ENCODE results near the gene IFFO2. TPM values are rescaled to one million over a fixed set of nuclear protein-coding genes. Genes with fewer than 3 reads are reported as not detected.

The IFFO2 gene
- total and polyA plus RNA-seq, 2 of the 8 experiments (the other 6 are each of a cell fraction or from before 2014, with no cell fraction given), result 6.6 to 10.4 TPM

DNA sequence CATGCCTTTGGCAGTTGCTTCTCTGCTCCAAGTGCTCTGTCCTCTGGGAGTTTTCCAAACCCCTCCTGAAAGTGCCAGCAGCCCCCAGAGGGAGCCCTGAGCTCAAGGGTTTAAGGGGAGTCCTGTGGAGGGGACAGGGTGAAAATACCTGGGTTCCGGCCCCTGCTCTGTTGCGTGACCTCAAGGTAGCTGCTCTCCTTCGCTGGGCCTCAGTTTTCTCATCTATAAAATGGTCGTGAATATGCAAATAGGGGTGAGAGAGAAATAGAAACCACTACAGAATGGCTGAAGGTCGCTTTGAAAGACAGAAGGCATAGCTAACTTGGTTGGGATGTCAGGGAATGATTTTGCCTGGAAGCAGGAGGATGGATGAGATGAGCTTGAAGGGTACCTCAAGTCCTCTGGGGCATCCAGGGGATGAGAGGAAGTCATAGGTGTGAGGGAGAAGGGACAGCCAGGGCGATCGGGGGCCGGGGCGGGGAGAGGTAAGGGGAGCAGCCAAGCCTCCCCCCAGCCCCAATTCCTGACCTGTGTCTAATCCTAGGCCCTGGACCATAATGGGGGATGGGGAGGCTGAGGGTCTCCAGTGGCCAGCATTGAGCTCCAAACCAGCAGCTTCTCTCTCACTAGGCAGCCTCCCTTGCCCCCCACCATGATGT lies 12.4 kb downstream of the IFFO2 start:
- H3K4ac ChIP-seq (replicated peaks; ENCODE audit: insufficient read length, low read depth, low read length), result no peak overlapping the region
- H4K91ac ChIP-seq (replicated peaks; ENCODE audit: insufficient read length, low read length), result no peak overlapping the region
- peaks cover 3% of the 10 kb centered on the region; the same call in 1 of the 2 replicates for H3K79me1 ChIP-seq (ENCODE audit: low read depth, low read length)
- H2BK12ac ChIP-seq (ENCODE audit: low read depth, low read length), result 0 out of 2 replicates have a peak overlapping the region, but pooled peaks have one; percentile 63
- H3K9me3 ChIP-seq (ENCODE audit: insufficient read depth in 2 of 2, low read depth in 1 of 2, low read length in 1 of 2), result no peaks in the 10 kb centered on the region
- CTCF ChIA-PET (ENCODE audit: partially characterized antibody), result interaction anchor here (1.0 to 12.8 kb wide), 9 partner anchors 11 to 65 kb away, joined by 3 to 105 read pairs (median 12); partner anchors contain the start of gene IFFO2
- H3K4me1 ChIP-seq (replicated peaks in 1 of 4; ENCODE audit: control insufficient read depth in 3 of 4, insufficient read depth in 4 of 4, low read length in 3 of 4), result peaks cover 7 to 26% (median 20%) of the 10 kb centered on the region in 4 experiments
- H3K36me3 ChIP-seq (ENCODE audit: control insufficient read depth in 2 of 4, insufficient read depth in 4 of 4, low read length in 3 of 4), result no peaks in the 10 kb centered on the region
- H3K4me2 ChIP-seq (ENCODE audit: insufficient read depth in 1 of 2, low read depth in 2 of 2, low read length in 2 of 2), result no peak overlapping the region
- DNase-seq (ENCODE audit: low read depth in 1 of 2, low spot score in 2 of 2) (no peak), FAIRE-seq (no peak)
- WGBS, 2 experiments (ENCODE audit: extremely low coverage in 1 of 2, insufficient coverage in 1 of 2, insufficient read length in 1 of 2, insufficient replicate concordance in 2 of 2, low coverage in 1 of 2, low lambda C conversion rate in 2 of 2, missing lambda C conversion rate in 1 of 2), result 92% methylated on average over 9 of the region's 9 CpGs; no CpG with 5 or more reads in 1 of the 2 experiments
- H3K79me2 ChIP-seq (ENCODE audit: control insufficient read depth in 1 of 2, insufficient read depth in 2 of 2, low read length in 2 of 2), result no peaks in the 10 kb centered on the region; a peak in 1 of 4 replicates
- no peak overlapping the region for H3K23ac ChIP-seq (ENCODE audit: insufficient read length)
- no peak overlapping the region for H3K14ac ChIP-seq (ENCODE audit: insufficient read length)
- H3K27ac ChIP-seq (ENCODE audit: low read depth, low read length), result no peak overlapping the region
- no peak overlapping the region for H4K8ac ChIP-seq (ENCODE audit: extremely low read depth, insufficient read depth, low read length)
- H4K20me1 ChIP-seq (replicated peaks in 1 of 2; ENCODE audit: control insufficient read depth in 1 of 2, insufficient read depth in 2 of 2, low read length in 2 of 2), result no peaks in the 10 kb centered on the region
- no peak overlapping the region for H4K5ac ChIP-seq (ENCODE audit: insufficient read length, low read depth, low read length)
- H2BK20ac ChIP-seq (ENCODE audit: low read length), result no peak overlapping the region
- no peak overlapping the region for H2BK120ac ChIP-seq (replicated peaks; ENCODE audit: low read depth, low read length)
- no peaks in the 10 kb centered on the region for H3K27me3 ChIP-seq (replicated peaks in 1 of 4; ENCODE audit: control insufficient read depth in 3 of 4, extremely low read depth in 1 of 4, insufficient read depth in 3 of 4, low read length in 3 of 4)
- no peak overlapping the region for H3K4me3 ChIP-seq (ENCODE audit: extremely low read depth in 1 of 4, insufficient read depth in 2 of 4, low read depth in 3 of 4, low read length in 4 of 4)
- H3K18ac ChIP-seq (ENCODE audit: extremely low read depth, low read length), result no peak overlapping the region
- no peak overlapping the region for H2BK5ac ChIP-seq (ENCODE audit: low read depth, low read length)
- H2BK15ac ChIP-seq (ENCODE audit: low read length), result peak overlapping the region; percentile 36; the same call in 1 of the 2 replicates
- H2AK5ac ChIP-seq (ENCODE audit: low read depth, low read length), result no peak overlapping the region; the same call in 1 of the 2 replicates
- no peak overlapping the region for H3K9ac ChIP-seq (replicated peaks in 1 of 4; ENCODE audit: extremely low read depth in 1 of 4, low read depth in 3 of 4, low read length in 3 of 4)
- H3K23me2 ChIP-seq (ENCODE audit: low read depth, low read length), result no peaks in the 10 kb centered on the region
- no peak overlapping the region for H2AFZ ChIP-seq (ENCODE audit: low read length)
- TF ChIP-seq BACH1 (IDR thresholded peaks at IDR 0.05; ENCODE audit: low read length) (no peak), HDAC2 (IDR thresholded peaks at IDR 0.05; ENCODE audit: borderline replicate concordance in 1 of 2, low read depth in 2 of 2, low read length in 2 of 2) (peak in 1 of 2 experiments; percentile 56; a peak in 1 of 4 replicates), RNF2 (IDR thresholded peaks at IDR 0.05; ENCODE audit: borderline replicate concordance, low read depth, low read length, missing control alignments, poor library complexity, severe bottlenecking) (no peak), KDM1A (IDR thresholded peaks at IDR 0.05; ENCODE audit: borderline replicate concordance, low read length) (peak; percentile 89; the same call in 1 of the 2 replicates), PHF8 (conservative IDR thresholded peaks at IDR 0.05; ENCODE audit: low read depth, low read length) (no peak), RAD21 (IDR thresholded peaks at IDR 0.05 in 1 of 2, conservative IDR thresholded peaks at IDR 0.05 in 1 of 2; ENCODE audit: low read depth in 2 of 2, low read length in 2 of 2) (peak in 1 of 2 experiments; percentile 46; a peak in 3 of 4 replicates)
- TF ChIP-seq, protein P1, sequence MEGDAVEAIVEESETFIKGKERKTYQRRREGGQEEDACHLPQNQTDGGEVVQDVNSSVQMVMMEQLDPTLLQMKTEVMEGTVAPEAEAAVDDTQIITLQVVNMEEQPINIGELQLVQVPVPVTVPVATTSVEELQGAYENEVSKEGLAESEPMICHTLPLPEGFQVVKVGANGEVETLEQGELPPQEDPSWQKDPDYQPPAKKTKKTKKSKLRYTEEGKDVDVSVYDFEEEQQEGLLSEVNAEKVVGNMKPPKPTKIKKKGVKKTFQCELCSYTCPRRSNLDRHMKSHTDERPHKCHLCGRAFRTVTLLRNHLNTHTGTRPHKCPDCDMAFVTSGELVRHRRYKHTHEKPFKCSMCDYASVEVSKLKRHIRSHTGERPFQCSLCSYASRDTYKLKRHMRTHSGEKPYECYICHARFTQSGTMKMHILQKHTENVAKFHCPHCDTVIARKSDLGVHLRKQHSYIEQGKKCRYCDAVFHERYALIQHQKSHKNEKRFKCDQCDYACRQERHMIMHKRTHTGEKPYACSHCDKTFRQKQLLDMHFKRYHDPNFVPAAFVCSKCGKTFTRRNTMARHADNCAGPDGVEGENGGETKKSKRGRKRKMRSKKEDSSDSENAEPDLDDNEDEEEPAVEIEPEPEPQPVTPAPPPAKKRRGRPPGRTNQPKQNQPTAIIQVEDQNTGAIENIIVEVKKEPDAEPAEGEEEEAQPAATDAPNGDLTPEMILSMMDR (IDR thresholded peaks at IDR 0.05; ENCODE audit: control extremely low read depth in 1 of 3, insufficient read depth in 1 of 3, low read depth in 1 of 3, low read length in 3 of 3), result 0 out of 4 replicates have a peak, but pooled peaks of 1 of the 3 experiments have one; percentile 5
- no peak overlapping the region for H3K56ac ChIP-seq (replicated peaks; ENCODE audit: insufficient read length, low read depth, low read length)
- POLR2A ChIA-PET (ENCODE audit: partially characterized antibody), result interaction anchor here (1.9 to 3.1 kb wide), 2 partner anchors 12 to 15 kb away, joined by 4 to 15 read pairs; partner anchors contain the start of gene IFFO2
